GM18499 (cell line): ENCODE measurements around the gene NAGS.
"Not testable (repeated sequence)": the region's sequence is repeated elsewhere in the genome, so short reads cannot be mapped to it uniquely, and the experiment has no call there.

Source experiments
- ATAC-seq: cut with Tn5 transposase; IDR thresholded peaks from one replicate; pipeline ENCODE4 v1.9.1; 2021; ENCODE audit warnings: moderate number of reproducible peaks; ENCODE audit not compliant: insufficient read depth, unreplicated experiment

The NAGS gene

GRCh38 chr17:44006272-44006597, 1.8 kb downstream of the NAGS start:
- ATAC-seq: no peak

GRCh38 chr17:44006598-44007345, 2.4 kb downstream of the NAGS start:
- no peak for ATAC-seq

- no peak for ATAC-seq
These were observed 3.2 kb downstream of the NAGS start for GRCh38 chr17:44007346-44008204.

GRCh38 chr17:44008205-44008909, 3.9 kb downstream of the NAGS start:
- ATAC-seq: no peak

DNA sequence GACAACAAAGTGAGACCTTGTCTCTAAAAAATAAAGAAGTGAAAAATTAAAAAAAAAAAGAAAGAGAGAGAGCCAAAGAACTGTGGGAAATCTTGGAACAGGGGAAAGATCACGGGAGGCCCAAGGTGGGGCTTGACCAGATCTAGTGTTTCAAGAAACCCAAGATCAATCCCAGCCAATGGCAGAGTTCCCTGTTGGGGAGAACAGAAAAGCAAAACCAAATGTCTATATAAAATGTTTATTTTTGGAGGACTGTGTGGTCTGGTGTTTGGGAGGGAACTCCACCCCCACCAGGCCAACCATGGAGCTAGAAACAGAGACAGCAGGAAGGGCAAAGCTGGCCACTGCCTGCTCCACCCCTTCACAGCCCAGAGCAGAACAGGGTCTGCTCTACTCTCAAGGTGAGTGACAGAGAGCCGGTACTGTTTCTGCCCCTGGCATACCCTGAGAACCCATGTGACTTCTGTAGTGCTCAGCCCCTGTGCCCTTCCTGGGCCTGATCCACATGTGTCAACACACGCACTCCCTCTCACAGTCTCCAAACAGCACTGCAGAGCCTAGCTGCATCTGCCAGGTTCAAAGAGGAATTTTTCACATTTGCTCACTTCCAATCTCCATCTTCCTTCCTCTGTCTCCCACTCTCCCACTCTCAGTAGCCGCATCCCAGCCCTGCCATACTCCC, 6.7 kb downstream of the NAGS start:
- ATAC-seq: no peak

- ATAC-seq: no peak
These were observed 7.5 kb downstream of the NAGS start for GRCh38 chr17:44011876-44012275.

GRCh38 chr17:44012391-44012790, 8.0 kb downstream of the NAGS start:
- no peak for ATAC-seq

GRCh38 chr17:44012874-44013273, 8.5 kb downstream of the NAGS start:
- ATAC-seq: no peak

DNA sequence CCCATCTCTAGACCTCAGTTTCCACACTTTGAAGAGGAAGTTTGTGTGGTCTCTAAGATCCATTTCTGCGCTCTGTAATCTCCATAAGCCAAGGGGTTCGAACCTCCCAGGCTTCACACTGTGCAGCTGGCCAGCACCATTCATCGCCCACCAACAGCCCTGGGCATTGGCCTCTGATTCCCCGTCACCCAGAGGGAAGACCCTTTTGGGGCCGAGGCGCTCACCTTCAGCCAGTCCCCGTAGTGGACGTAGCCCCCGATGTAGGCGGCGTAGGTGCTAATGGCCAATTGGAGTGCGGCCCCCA, 9.7 kb downstream of the NAGS start:
- no peak for ATAC-seq

GRCh38 chr17:44014437-44015172, 10.2 kb downstream of the NAGS start, which contains the start of gene TMEM101:
TSS of gene TMEM101 (minus strand) at chr17:44014963. CDS start at chr17:44014952, 11 bp downstream.
- ATAC-seq: no peak

GRCh38 chr17:44021227-44021626, 16.8 kb downstream of the NAGS start:
- ATAC-seq: not testable (repeated sequence)

GRCh38 chr17:44022246-44022645, 17.8 kb downstream of the NAGS start:
- ATAC-seq: no peak

DNA sequence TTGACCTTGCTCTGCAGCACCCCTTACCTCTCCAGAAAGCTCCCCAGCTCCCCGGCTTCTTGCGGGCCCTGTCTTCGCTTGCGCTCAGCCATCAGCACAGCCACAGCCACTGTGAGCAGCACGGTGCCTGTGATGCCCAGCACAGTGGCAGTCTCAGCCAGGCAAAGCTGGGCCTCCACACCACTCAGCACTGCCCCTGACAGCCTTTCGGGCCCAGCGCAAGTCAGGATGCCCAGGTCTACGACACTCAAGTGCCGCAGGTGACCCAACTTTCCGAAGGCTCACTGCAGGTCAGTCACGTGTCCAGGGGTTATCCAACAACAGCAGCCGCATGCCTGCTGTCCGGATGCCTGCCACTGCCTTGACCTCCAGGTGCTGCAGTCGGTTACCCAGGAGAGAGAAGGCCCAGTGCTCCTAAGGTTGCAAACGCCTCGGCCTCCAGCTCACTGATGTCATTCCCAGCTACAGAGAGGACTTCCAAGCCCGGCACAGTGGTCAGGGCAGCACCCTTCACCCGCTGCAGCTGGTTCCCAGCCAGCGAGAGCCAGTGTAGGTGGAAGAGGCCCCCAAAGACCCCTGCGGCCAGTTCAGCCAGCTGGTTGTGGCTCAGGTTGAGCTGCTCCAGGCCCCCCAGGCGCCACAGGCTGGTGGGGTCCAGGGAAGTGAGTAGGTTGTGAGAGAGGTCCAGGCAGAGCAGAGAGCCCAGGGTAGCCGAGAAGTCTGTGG, 19.3 kb downstream of the NAGS start:
- ATAC-seq: no peak

GRCh38 chr17:44024271-44024663, 19.8 kb downstream of the NAGS start:
- ATAC-seq: no peak

DNA sequence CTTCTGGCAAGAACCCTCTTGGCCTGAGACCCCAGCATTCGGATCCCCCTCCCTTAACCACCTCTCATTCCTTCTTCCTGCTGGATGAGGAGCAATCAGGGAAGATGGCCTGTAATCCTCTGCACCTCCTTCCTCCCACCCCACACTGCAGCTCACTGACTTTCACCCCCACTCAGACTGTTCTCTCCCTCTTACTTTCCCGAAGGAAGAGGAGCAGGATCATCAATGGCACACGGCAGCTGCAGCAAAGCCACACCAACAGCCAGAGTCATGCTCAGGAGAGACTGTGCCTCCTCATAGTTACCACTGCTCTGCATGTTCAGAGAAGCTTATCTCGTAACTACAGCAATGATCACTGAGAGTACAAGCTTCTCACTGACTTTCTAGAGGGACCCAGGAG, 20.4 kb downstream of the NAGS start:
- no peak for ATAC-seq

DNA sequence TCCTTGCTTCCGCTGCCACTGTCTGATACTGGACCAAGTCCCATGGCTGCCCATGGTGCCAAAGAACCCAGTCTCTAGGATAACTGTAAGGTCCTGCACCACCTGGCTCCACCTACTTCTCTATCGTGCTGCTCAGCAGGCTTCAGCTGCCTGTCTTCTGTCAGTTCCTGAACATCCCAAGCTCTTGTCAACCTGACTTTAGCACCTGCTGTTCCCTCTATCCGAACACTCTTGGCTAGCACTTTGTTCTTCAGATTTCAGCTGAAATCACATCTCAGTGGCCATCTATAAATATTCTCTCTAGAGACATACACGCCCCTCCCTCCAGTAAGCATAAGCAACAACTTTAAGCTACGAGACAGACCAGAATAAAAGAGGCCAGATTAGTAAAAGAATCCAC, 25.3 kb downstream of the NAGS start:
- ATAC-seq: no peak

DNA sequence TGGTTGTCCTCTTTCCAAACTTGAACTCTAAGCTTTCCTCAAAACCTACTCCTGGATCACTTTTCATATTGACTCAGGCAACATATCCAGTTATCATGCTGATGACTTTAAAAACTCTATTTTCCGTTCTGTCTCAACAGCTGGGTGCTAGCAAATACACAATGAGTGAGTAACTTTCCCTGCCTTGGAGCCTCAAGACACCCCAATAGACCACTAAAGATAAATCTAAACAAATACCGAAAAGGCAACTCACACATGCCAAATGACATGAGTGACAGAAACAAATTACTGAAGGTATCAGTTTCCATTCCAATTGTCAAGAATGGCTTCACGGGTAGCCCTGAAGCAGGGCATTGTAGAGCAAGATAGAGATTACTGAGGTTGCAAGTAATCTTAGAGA, 26.1 kb downstream of the NAGS start:
- no peak for ATAC-seq

- ATAC-seq: no peak
These were observed 29.5 kb downstream of the NAGS start for GRCh38 chr17:44033861-44034408.

GRCh38 chr17:44034688-44035087, 30.3 kb downstream of the NAGS start:
- not testable (repeated sequence) for ATAC-seq
